ENCODE results near the gene SMYD3. TPM values are rescaled to one million over a fixed set of nuclear protein-coding genes. Genes with fewer than 3 reads are reported as not detected.

The SMYD3 gene
- total and polyA plus RNA-seq, 10 of the 15 experiments (the other 5 are each of a cell fraction or from before 2014, with no cell fraction given) = 18.3 to 54.0 (median 24.8) TPM

DNA sequence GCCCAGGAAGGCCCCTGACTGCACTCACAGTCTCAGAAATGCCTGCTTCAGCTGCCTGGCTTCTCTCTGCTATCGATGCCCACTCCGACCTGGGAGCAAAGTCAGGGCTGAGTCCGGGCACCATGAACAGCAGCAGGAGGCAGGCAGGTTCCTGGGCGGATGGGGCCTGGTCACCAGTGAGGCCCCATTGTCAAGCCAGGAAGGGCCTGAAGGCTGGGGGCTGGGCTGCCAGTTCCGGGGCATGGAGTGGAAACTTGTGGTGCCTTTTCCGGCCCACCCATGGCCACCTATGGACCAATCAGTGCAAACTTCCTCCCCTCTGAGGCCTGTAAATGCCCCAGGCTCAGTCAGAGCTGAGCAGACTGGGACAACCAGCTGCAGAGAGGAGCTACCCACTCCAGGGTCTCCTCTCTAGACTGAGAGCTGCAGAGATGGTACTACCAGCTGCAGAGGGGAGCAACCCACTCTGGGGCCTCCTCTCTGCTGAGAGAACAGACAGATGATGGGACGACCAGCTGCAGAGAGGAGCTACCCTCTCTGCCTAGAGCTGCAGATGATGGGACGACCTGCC is 286.5 kb downstream of the SMYD3 start:
- ChIA-PET SMC1A (ENCODE audit: uncharacterized antibody, unreplicated experiment) (no interaction called here), RAD21 (ENCODE audit: unreplicated experiment) (no interaction called here), POLR2A (no interaction called here), CTCF (no interaction called here)
- Histone ChIP-seq H3K4me2 (ENCODE audit: control insufficient read depth, insufficient read depth) (no peak overlapping the region), H3K79me2 (ENCODE audit: control insufficient read depth, insufficient read depth, low read length) (no peaks in the 10 kb centered on the region), H4K20me1 (ENCODE audit: control insufficient read depth, insufficient read depth) (no peaks in the 10 kb centered on the region), H3K27me3 (replicated peaks in 1 of 2; ENCODE audit: control insufficient read depth in 2 of 2, insufficient read depth in 2 of 2, low read length in 1 of 2) (no peaks in the 10 kb centered on the region), H3K4me1 (ENCODE audit: control insufficient read depth, insufficient read depth, low read length) (0 out of 2 replicates have a peak, but pooled peaks cover 2% of the 10 kb centered on the region), H3K36me3 (ENCODE audit: control insufficient read depth in 2 of 2, insufficient read depth in 2 of 2, low read length in 1 of 2) (peaks cover 0 to 3% of the 10 kb centered on the region in 2 experiments; a peak in 2 of 4 replicates), H3K9ac (ENCODE audit: control insufficient read depth, insufficient read depth, low read length) (no peak overlapping the region), H3K27ac (ENCODE audit: control insufficient read depth, insufficient read depth) (no peak overlapping the region), H2AFZ (ENCODE audit: control insufficient read depth, low read depth, low read length) (no peak overlapping the region), H3K4me3 (no peak overlapping the region), H3K9me3 (replicated peaks; ENCODE audit: control insufficient read depth, insufficient read depth, low read length) (peaks cover 2% of the 10 kb centered on the region; the same call in 1 of the 3 replicates)
- DNase-seq (ENCODE audit: low read depth, low spot score) = no peak
- ATAC-seq = no peak
- in situ Hi-C loops (cut with MboI) = no loop called here
- no peak for TF ChIP-seq RUNX3 (IDR thresholded peaks at IDR 0.05; ENCODE audit: low read length)
- no peak for TF ChIP-seq RAD51 (IDR thresholded peaks at IDR 0.05)
- TF ChIP-seq ZBED1 (IDR thresholded peaks at IDR 0.05; ENCODE audit: borderline replicate concordance) = no peak
- no peak for TF ChIP-seq HDAC6 (IDR thresholded peaks at IDR 0.05; ENCODE audit: unreplicated experiment)
- no peak for TF ChIP-seq ESRRA (IDR thresholded peaks at IDR 0.05; ENCODE audit: low read length)
- no peak for TF ChIP-seq STAT3 (IDR thresholded peaks at IDR 0.05; ENCODE audit: low read depth, low read length)
- TF ChIP-seq EZH2 (IDR thresholded peaks at IDR 0.05; ENCODE audit: borderline replicate concordance, control insufficient read depth, low read depth, low read length) = no peak
- TF ChIP-seq, protein P1, sequence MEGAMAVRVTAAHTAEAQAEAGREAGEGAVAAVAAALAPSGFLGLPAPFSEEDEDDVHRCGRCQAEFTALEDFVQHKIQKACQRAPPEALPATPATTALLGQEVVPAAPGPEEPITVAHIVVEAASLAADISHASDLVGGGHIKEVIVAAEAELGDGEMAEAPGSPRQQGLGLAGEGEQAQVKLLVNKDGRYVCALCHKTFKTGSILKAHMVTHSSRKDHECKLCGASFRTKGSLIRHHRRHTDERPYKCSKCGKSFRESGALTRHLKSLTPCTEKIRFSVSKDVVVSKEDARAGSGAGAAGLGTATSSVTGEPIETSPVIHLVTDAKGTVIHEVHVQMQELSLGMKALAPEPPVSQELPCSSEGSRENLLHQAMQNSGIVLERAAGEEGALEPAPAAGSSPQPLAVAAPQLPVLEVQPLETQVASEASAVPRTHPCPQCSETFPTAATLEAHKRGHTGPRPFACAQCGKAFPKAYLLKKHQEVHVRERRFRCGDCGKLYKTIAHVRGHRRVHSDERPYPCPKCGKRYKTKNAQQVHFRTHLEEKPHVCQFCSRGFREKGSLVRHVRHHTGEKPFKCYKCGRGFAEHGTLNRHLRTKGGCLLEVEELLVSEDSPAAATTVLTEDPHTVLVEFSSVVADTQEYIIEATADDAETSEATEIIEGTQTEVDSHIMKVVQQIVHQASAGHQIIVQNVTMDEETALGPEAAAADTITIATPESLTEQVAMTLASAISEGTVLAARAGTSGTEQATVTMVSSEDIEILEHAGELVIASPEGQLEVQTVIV (IDR thresholded peaks at IDR 0.05; ENCODE audit: borderline replicate concordance, partially characterized antibody) = no peak
- TF ChIP-seq EP300 (IDR thresholded peaks at IDR 0.05; ENCODE audit: borderline replicate concordance in 1 of 2, control insufficient read depth in 1 of 2, low read depth in 2 of 2, low read length in 2 of 2) = no peak
- TF ChIP-seq ZNF274 (IDR thresholded peaks at IDR 0.05; ENCODE audit: insufficient read depth, insufficient read length) = no peak
- TF ChIP-seq NFXL1 (IDR thresholded peaks at IDR 0.05; ENCODE audit: borderline replicate concordance) = no peak
- TF ChIP-seq, protein P2, sequence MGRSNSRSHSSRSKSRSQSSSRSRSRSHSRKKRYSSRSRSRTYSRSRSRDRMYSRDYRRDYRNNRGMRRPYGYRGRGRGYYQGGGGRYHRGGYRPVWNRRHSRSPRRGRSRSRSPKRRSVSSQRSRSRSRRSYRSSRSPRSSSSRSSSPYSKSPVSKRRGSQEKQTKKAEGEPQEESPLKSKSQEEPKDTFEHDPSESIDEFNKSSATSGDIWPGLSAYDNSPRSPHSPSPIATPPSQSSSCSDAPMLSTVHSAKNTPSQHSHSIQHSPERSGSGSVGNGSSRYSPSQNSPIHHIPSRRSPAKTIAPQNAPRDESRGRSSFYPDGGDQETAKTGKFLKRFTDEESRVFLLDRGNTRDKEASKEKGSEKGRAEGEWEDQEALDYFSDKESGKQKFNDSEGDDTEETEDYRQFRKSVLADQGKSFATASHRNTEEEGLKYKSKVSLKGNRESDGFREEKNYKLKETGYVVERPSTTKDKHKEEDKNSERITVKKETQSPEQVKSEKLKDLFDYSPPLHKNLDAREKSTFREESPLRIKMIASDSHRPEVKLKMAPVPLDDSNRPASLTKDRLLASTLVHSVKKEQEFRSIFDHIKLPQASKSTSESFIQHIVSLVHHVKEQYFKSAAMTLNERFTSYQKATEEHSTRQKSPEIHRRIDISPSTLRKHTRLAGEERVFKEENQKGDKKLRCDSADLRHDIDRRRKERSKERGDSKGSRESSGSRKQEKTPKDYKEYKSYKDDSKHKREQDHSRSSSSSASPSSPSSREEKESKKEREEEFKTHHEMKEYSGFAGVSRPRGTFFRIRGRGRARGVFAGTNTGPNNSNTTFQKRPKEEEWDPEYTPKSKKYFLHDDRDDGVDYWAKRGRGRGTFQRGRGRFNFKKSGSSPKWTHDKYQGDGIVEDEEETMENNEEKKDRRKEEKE (IDR thresholded peaks at IDR 0.05) = no peak
- no peak for TF ChIP-seq ZNF592 (IDR thresholded peaks at IDR 0.05)
- no peak for FAIRE-seq
- BruUV-seq (replicated peaks) = no TSS peak
- whole genome bisulfite sequencing (ENCODE audit: insufficient coverage, insufficient replicate concordance, low lambda C conversion rate, missing lambda C conversion rate) = 84% methylated on average over 8 of the region's 8 CpGs
- intact Hi-C loops (cut with micrococcal nuclease; ENCODE audit: unreplicated experiment) = no loop called here
